Fibroblast of lung (primary cell): ENCODE data around the gene RAB44. TPM values are rescaled to one million over a fixed set of nuclear protein-coding genes. Genes with fewer than 3 reads are reported as not detected.

ENCODE experiments used
- DNase-seq, 2 donors: peaks; one replicate each; pipeline versions ENCODE4 v3.0.0 to v3.0.0-alpha.2; 2010; ENCODE audit warnings: low read depth in 2 of 2
- H2AFZ ChIP-seq: 2 replicates; pipeline ENCODE4 v1.5.1; 2012; ENCODE audit warnings: low read length, control low read depth, inconsistent platforms
- H3K27ac ChIP-seq: 2 replicates; pipeline ENCODE4 v1.5.1; 2011; ENCODE audit warnings: low read length, control low read depth; ENCODE audit not compliant: insufficient read depth
- H3K27me3 ChIP-seq: 2 replicates; pipeline ENCODE4 v1.5.1; 2011; ENCODE audit warnings: mild to moderate bottlenecking, low read length; ENCODE audit not compliant: control insufficient read depth, insufficient read depth
- H3K36me3 ChIP-seq: 2 replicates; pipeline ENCODE4 v1.5.1; 2011; ENCODE audit warnings: low read length; ENCODE audit not compliant: control insufficient read depth, insufficient read depth
- H3K4me1 ChIP-seq: 2 replicates; pipeline ENCODE4 v1.5.1; 2011; ENCODE audit warnings: low read length; ENCODE audit not compliant: control insufficient read depth, insufficient read depth; ENCODE audit errors: extremely low read depth
- H3K4me2 ChIP-seq: 2 replicates; pipeline ENCODE4 v1.5.1; 2011; ENCODE audit warnings: low read length, control low read depth; ENCODE audit not compliant: insufficient read depth; ENCODE audit errors: extremely low read depth
- H3K4me3 ChIP-seq, 4 experiments: fragments of 200-600 bp in 1 of 4; sonication (generic) in 1 of 4; replicated peaks in 1 of 4; 2 replicates each; pipeline ENCODE4 v1.5.1; 2011 to 2016; ENCODE audit warnings: low read length in 4 of 4, low read depth in 3 of 4, mild to moderate bottlenecking in 3 of 4, control low read depth in 2 of 4, inconsistent platforms in 1 of 4, mixed read lengths in 1 of 4; ENCODE audit not compliant: insufficient read depth in 1 of 4; ENCODE audit errors: control extremely low read depth in 1 of 4
- H3K79me2 ChIP-seq: 2 replicates; pipeline ENCODE4 v1.5.1; 2012; ENCODE audit warnings: mild to moderate bottlenecking, low read length, inconsistent platforms; ENCODE audit not compliant: control insufficient read depth, insufficient read depth
- H3K9ac ChIP-seq: 2 replicates; pipeline ENCODE4 v1.5.1; 2011; ENCODE audit warnings: mild to moderate bottlenecking, low read length, control low read depth; ENCODE audit not compliant: insufficient read depth
- H3K9me3 ChIP-seq: 2 replicates; pipeline ENCODE4 v1.5.1; 2012; ENCODE audit warnings: low read depth, low read length; ENCODE audit not compliant: control insufficient read depth, insufficient read depth
- H4K20me1 ChIP-seq: 2 replicates; pipeline ENCODE4 v1.5.1; 2011; ENCODE audit warnings: low read length; ENCODE audit not compliant: control insufficient read depth, insufficient read depth; ENCODE audit errors: extremely low read depth
- CTCF ChIP-seq, 2 donors: IDR thresholded peaks in 1 of 2; conservative IDR thresholded peaks in 1 of 2; 1 replicate in 1 of 2; 2 replicates in 1 of 2; pipeline ENCODE4 v1.5.1; 2011 to 2012; ENCODE audit warnings: low read length in 2 of 2, control low read depth in 1 of 2, inconsistent platforms in 1 of 2, low read depth in 1 of 2, mild to moderate bottlenecking in 1 of 2
- EZH2 ChIP-seq: IDR thresholded peaks from 2 replicates; pipeline ENCODE4 v1.5.1; 2012; ENCODE audit warnings: low read length, control low read depth, mild to moderate bottlenecking; ENCODE audit errors: missing control alignments
- polyA plus RNA-seq, 2 donors: library from polyadenylated mRNA; depleted of rRNA in 1 of 2; stranded (reverse) in 1 of 2; unstranded in 1 of 2; fragments of >200 nt; gene quantifications; 2 replicates each; pipeline ENCODE4 v1.2.1, GENCODE V29; 2011 to 2012; ENCODE audit warnings: missing spikeins in 1 of 2
- total RNA-seq: library from RNA; depleted of rRNA; stranded (reverse); fragments of >200 nt; gene quantifications from 2 replicates; pipeline ENCODE4 v1.2.1, GENCODE V29; 2014

The RAB44 gene
- total and polyA plus RNA-seq, 2 donors (not counting 1 experiment from before 2014, with no cell fraction given) = under 0.01 TPM; not detected in 1

- Histone ChIP-seq H3K27ac (no peak overlapping the region), H3K4me1 (peaks cover 9% of the 10 kb centered on the region), H3K4me2 (no peak overlapping the region), H3K4me3 (no peak overlapping the region), H3K9me3 (no peaks in the 10 kb centered on the region), H3K36me3 (no peaks in the 10 kb centered on the region), H3K79me2 (no peaks in the 10 kb centered on the region), H3K27me3 (no peaks in the 10 kb centered on the region), H4K20me1 (no peaks in the 10 kb centered on the region), H3K9ac (no peak overlapping the region), H2AFZ (no peak overlapping the region)
- no peak for DNase-seq
- no peak for TF ChIP-seq CTCF (conservative IDR thresholded peaks at IDR 0.05 in 1 of 2, IDR thresholded peaks at IDR 0.05 in 1 of 2; ENCODE audit: low read depth in 1 of 2, low read length in 2 of 2)
- no peak for TF ChIP-seq EZH2
These were observed 32.4 kb upstream of the RAB44 start for GRCh38 chr6:36665180-36665579.

GRCh38 chr6:36666287-36666686, 31.3 kb upstream of the RAB44 start:
- Histone ChIP-seq H3K4me1 (peaks cover 7% of the 10 kb centered on the region), H3K4me2 (peak overlapping the region; percentile 29), H3K79me2 (no peaks in the 10 kb centered on the region), H3K4me3 (no peak overlapping the region), H2AFZ (no peak overlapping the region), H3K9me3 (no peaks in the 10 kb centered on the region), H4K20me1 (no peaks in the 10 kb centered on the region), H3K27ac (no peak overlapping the region), H3K27me3 (no peaks in the 10 kb centered on the region), H3K36me3 (no peaks in the 10 kb centered on the region), H3K9ac (no peak overlapping the region)
- no peak for TF ChIP-seq CTCF (conservative IDR thresholded peaks at IDR 0.05 in 1 of 2, IDR thresholded peaks at IDR 0.05 in 1 of 2; ENCODE audit: low read depth in 1 of 2, low read length in 2 of 2)
- no peak for TF ChIP-seq EZH2
- DNase-seq = no peak

- Histone ChIP-seq H3K9me3 (no peaks in the 10 kb centered on the region), H3K79me2 (no peaks in the 10 kb centered on the region), H3K4me1 (peaks cover 7% of the 10 kb centered on the region), H3K9ac (no peak overlapping the region), H3K27ac (peak overlapping the region; percentile 45), H3K4me3 (no peak overlapping the region), H3K27me3 (no peaks in the 10 kb centered on the region), H3K36me3 (no peaks in the 10 kb centered on the region), H4K20me1 (no peaks in the 10 kb centered on the region), H3K4me2 (peak overlapping the region; percentile 23), H2AFZ (no peak overlapping the region)
- no peak for TF ChIP-seq EZH2
- no peak for TF ChIP-seq CTCF (conservative IDR thresholded peaks at IDR 0.05 in 1 of 2, IDR thresholded peaks at IDR 0.05 in 1 of 2; ENCODE audit: low read depth in 1 of 2, low read length in 2 of 2)
- peak; percentile 97 for DNase-seq
These were observed 30.6 kb upstream of the RAB44 start for GRCh38 chr6:36666826-36667591.
